WERI-Rb-1 (cell line): ENCODE results near the gene ERBB3.
"Not testable (repeated sequence)": the region's sequence is repeated elsewhere in the genome, so short reads cannot be mapped to it uniquely, and the experiment has no call there.

Source experiments
- DNase-seq: peaks from one replicate; pipeline ENCODE4 v3.0.0-alpha.2; 2020
- H3K27ac ChIP-seq: fragments of 250-450 bp; sonication (Bioruptor Pico); 2 replicates; pipeline ENCODE4 v1.5.1; 2020; ENCODE audit warnings: mild to moderate bottlenecking, moderate library complexity
- H3K27me3 ChIP-seq: fragments of 250-450 bp; sonication (Bioruptor Pico); 2 replicates; pipeline ENCODE4 v1.5.1; 2021; ENCODE audit warnings: mild to moderate bottlenecking, low read depth, moderate library complexity; ENCODE audit not compliant: insufficient read depth, severe bottlenecking
- H3K36me3 ChIP-seq: fragments of 250-450 bp; sonication (Bioruptor Pico); 2 replicates; pipeline ENCODE4 v1.5.1; 2020; ENCODE audit warnings: mild to moderate bottlenecking, moderate library complexity
- H3K4me3 ChIP-seq: 2 replicates; pipeline ENCODE4 v1.5.1; 2011; ENCODE audit warnings: low read depth, mild to moderate bottlenecking, control low read depth, low read length
- H3K9me3 ChIP-seq: fragments of 250-450 bp; sonication (Bioruptor Pico); 2 replicates; pipeline ENCODE4 v1.5.1; 2021; ENCODE audit warnings: mild to moderate bottlenecking, moderate library complexity; ENCODE audit not compliant: severe bottlenecking
- TF ChIP-seq, protein P1 (sequence below): IDR thresholded peaks from 2 replicates; pipeline ENCODE4 v1.5.1; 2011; ENCODE audit warnings: low read depth, mild to moderate bottlenecking, control low read depth, inconsistent platforms, low read length

The ERBB3 gene

DNA sequence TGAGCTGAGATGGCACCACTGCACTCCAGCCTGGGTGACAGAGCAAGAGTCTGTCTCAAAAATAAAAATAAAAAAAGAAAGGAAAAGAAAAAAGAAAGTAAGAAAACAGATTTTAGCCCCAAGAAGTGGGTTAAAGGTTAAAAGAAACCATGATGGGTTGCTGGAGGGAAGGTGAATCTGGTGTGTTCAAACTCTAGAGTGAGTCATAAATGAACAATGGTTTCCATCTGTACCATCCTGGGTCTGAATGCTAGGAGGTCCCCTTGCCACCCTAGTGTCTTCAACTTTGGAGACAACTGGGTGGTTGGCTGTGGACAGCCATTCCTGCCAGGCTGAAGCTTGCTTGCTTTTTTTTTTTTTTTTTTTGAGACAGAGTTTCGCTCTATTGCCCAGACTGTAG, 39.8 kb upstream of the ERBB3 start:
- peak overlapping the region; percentile 79 for H3K27ac ChIP-seq
- H3K27me3 ChIP-seq: no peaks in the 10 kb centered on the region
- peaks cover 39% of the 10 kb centered on the region for H3K36me3 ChIP-seq
- H3K4me3 ChIP-seq: peak overlapping the region; percentile 47; the same call in 1 of the 2 replicates
- H3K9me3 ChIP-seq: no peaks in the 10 kb centered on the region
- no peak for DNase-seq
- TF ChIP-seq, protein P1, sequence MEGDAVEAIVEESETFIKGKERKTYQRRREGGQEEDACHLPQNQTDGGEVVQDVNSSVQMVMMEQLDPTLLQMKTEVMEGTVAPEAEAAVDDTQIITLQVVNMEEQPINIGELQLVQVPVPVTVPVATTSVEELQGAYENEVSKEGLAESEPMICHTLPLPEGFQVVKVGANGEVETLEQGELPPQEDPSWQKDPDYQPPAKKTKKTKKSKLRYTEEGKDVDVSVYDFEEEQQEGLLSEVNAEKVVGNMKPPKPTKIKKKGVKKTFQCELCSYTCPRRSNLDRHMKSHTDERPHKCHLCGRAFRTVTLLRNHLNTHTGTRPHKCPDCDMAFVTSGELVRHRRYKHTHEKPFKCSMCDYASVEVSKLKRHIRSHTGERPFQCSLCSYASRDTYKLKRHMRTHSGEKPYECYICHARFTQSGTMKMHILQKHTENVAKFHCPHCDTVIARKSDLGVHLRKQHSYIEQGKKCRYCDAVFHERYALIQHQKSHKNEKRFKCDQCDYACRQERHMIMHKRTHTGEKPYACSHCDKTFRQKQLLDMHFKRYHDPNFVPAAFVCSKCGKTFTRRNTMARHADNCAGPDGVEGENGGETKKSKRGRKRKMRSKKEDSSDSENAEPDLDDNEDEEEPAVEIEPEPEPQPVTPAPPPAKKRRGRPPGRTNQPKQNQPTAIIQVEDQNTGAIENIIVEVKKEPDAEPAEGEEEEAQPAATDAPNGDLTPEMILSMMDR: no peak

DNA sequence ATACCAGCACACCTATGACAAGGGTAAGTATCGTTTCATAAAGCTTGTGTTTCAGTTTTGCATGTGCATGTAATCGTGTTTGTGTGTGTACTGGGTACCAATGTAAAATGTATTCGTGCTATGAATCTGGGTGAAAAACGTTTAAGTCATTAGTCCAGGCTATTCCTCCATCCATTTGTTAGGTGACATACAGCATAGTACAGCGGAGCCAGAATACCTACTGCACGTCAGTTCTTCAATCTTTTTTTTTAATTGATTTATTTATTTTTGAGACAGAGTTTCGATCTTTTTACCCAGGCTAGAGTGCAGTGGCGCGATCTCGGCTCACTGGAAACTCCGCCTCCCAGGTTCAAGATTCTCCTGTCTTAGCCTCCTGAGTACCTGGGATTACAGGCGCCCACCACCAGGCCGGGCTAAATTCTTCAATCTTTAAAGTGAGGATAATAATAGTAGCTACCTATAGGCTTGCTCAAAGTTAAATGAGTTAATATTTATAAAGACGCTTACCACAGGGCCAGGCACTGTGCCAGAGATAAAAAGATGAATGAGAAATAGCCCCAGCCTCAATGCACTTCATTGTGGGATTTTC, 38.9 kb upstream of the ERBB3 start:
- Histone ChIP-seq H3K36me3 (peaks cover 42% of the 10 kb centered on the region), H3K27ac (peak overlapping the region; percentile 79), H3K9me3 (no peaks in the 10 kb centered on the region), H3K4me3 (peak overlapping the region; percentile 47), H3K27me3 (no peaks in the 10 kb centered on the region)
- peak; percentile 62 for DNase-seq
- TF ChIP-seq, protein P1: no peak

DNA sequence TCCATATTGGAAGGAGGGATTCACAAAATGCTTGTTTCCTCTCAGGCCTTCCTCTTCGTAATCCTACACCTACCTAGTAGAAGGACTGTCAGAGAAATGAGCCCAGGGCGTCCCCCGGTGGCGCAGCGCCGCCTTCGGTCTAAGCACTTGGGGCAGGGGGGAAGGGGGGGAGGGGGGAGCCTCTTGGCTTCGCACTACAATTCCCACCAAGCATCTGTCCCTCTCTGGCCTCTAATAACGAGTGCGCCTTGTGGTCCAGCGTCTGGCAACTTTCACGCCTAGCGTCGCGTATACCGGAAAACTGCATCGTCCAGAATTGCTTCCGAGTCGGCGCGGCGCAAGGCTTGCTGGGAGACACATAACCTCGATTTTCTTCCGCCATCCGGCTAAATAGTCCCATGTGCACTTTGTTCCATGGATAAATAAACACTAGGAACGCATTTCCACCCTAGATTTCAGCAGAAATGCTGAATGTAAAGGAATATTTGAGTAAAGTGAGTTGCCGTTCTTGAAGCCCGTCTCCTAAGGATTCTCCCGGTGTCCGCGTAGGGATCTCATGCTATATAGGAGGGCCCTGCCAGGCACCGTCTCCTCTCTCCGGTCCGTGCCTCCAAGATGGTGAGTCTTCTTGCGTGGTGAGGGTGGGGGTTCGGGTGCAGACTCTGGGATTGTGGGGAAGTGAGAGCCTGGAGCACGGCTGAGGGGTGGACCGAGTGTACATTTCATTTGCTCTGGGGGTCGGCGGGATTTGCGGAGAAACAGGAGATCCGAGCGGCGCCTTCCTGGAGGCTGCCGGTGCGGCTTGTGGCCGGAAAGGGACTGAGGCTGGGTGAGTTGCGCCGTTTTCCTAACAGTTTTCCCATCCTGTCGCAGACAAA, 38.2 kb upstream of the ERBB3 start, which contains the start of gene RPS26:
Gene RPS26 (plus strand): TSS at position 367 of the 878 bp plus-strand sequence. CDS start 249 bp downstream, at position 616.
- H3K9me3 ChIP-seq: no peaks in the 10 kb centered on the region
- TF ChIP-seq, protein P1: peak; percentile 65

DNA sequence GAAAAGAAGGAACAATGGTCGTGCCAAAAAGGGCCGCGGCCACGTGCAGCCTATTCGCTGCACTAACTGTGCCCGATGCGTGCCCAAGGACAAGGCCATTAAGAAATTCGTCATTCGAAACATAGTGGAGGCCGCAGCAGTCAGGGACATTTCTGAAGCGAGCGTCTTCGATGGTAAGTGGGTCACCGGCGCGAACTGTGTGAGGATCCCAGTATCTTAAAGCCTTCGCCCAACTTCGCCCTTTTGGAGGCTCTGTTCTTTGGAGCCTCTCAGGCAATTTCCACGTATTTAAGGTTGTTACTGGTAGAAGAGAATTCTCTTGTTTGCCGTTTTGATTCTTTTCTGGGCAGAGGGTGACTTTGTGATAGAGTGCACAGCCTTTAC, 37.5 kb upstream of the ERBB3 start:
- peak overlapping the region; percentile 99 for H3K27ac ChIP-seq
- not testable (repeated sequence) for H3K9me3 ChIP-seq, H3K27me3 ChIP-seq, DNase-seq
- H3K4me3 ChIP-seq: peak overlapping the region; percentile 73
- H3K36me3 ChIP-seq: peaks cover 42% of the 10 kb centered on the region

More for the DNA sequence above, 38.2 kb upstream of the ERBB3 start, which contains the start of gene RPS26:
- H3K4me3 ChIP-seq: peak within 1 kb of the TSS; percentile 73
- peak; percentile 98 for DNase-seq
- H3K27me3 ChIP-seq: no peaks in the 10 kb centered on the region
- H3K36me3 ChIP-seq: peaks cover 42% of the 10 kb centered on the region
- H3K27ac ChIP-seq: peak within 1 kb of the TSS; percentile 99

DNA sequence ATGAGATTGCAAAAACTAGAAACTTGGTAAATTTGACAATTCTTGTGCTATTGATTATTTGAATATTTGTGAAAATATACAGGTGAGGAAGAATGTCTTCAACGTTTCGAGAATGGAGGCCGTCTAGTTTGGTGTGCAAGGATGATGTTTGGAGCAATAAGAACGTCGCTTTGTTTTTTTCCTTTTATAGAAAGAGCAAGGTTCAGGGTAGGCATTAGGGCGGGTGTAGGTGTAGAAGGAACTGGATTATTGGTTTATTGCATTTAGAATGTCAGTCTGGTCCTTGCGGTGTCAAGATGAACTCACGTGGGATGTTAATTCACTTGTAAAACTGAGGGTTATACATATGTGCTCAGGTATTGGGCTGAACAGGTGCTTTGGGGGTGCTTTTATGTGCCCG, 37.1 kb upstream of the ERBB3 start:
- Histone ChIP-seq H3K27ac (peak overlapping the region; percentile 99), H3K36me3 (peaks cover 42% of the 10 kb centered on the region)
- TF ChIP-seq, protein P1: no peak

More for the DNA sequence above, 37.1 kb upstream of the ERBB3 start:
- Histone ChIP-seq H3K27me3 (no peaks in the 10 kb centered on the region), H3K4me3 (peak overlapping the region; percentile 73), H3K9me3 (no peaks in the 10 kb centered on the region)
- DNase-seq: no peak
